Neuronal stem cell (in vitro differentiated cells): Measurements from ENCODE around the gene CR1L. TPM values are rescaled to one million over a fixed set of nuclear protein-coding genes. Genes with fewer than 3 reads are reported as not detected.
A peak's percentile ranks its signal among the peaks of the same experiment; 100 is the strongest.

Source experiments
- DNase-seq: peaks from one replicate; pipeline ENCODE4 v3.0.0-alpha.2; 2013; ENCODE audit warnings: low spot score
- H2AFZ ChIP-seq: one replicate; pipeline ENCODE4 v1.6.1; 2013; ENCODE audit warnings: mild to moderate bottlenecking, low read length, inconsistent platforms
- H2AK5ac ChIP-seq: 2 replicates; pipeline ENCODE4 v1.6.1; 2013; ENCODE audit warnings: low read depth, mild to moderate bottlenecking, inconsistent platforms, low read length, moderate library complexity, mixed read lengths
- H2BK120ac ChIP-seq: 2 replicates; pipeline ENCODE4 v1.6.1; 2013; ENCODE audit warnings: low read depth, mild to moderate bottlenecking, inconsistent platforms, low read length, moderate library complexity, mixed read lengths
- H2BK12ac ChIP-seq: one replicate; pipeline ENCODE4 v1.6.1; 2013; ENCODE audit warnings: low read length, inconsistent platforms
- H2BK15ac ChIP-seq: 2 replicates; pipeline ENCODE4 v1.6.1; 2013; ENCODE audit warnings: mild to moderate bottlenecking, low read length, inconsistent platforms, mixed read lengths
- H2BK5ac ChIP-seq: one replicate; pipeline ENCODE4 v1.6.1; 2013; ENCODE audit warnings: inconsistent platforms, mild to moderate bottlenecking, low read length, moderate library complexity
- H3K14ac ChIP-seq: one replicate; pipeline ENCODE4 v1.6.1; 2013; ENCODE audit warnings: low read length, inconsistent platforms
- H3K18ac ChIP-seq: 2 replicates; pipeline ENCODE4 v1.6.1; 2013; ENCODE audit warnings: low read length, inconsistent platforms
- H3K23ac ChIP-seq: 2 replicates; pipeline ENCODE4 v1.6.1; 2013; ENCODE audit warnings: low read depth, mild to moderate bottlenecking, mixed read lengths, low read length, inconsistent platforms; ENCODE audit not compliant: poor library complexity
- H3K27ac ChIP-seq: replicated peaks from 3 replicates; pipeline ENCODE4 v1.5.1; 2013; ENCODE audit warnings: low read length, inconsistent platforms
- H3K27me3 ChIP-seq, 3 experiments: 2 replicates each; pipeline ENCODE4 v1.6.1; 2013; ENCODE audit warnings: low read length in 3 of 3, mild to moderate bottlenecking in 2 of 3, inconsistent platforms in 1 of 3, low read depth in 1 of 3, mixed read lengths in 1 of 3, moderate library complexity in 1 of 3; ENCODE audit not compliant: control insufficient read depth in 3 of 3, insufficient read depth in 3 of 3
- H3K36me3 ChIP-seq, 2 donors: replicated peaks in 1 of 2; 2 replicates each; pipeline ENCODE4 v1.6.1; 2013; ENCODE audit warnings: low read length in 2 of 2; ENCODE audit not compliant: control insufficient read depth in 2 of 2, insufficient read depth in 2 of 2
- H3K4ac ChIP-seq: 2 replicates; pipeline ENCODE4 v1.6.1; 2013; ENCODE audit warnings: inconsistent platforms, mild to moderate bottlenecking, low read length, moderate library complexity
- H3K4me1 ChIP-seq, 2 donors: 1 replicate in 1 of 2; 2 replicates in 1 of 2; pipeline ENCODE4 v1.6.1; 2013; ENCODE audit warnings: low read length in 2 of 2, low read depth in 1 of 2; ENCODE audit not compliant: control insufficient read depth in 2 of 2, insufficient read depth in 1 of 2
- H3K4me2 ChIP-seq: one replicate; pipeline ENCODE4 v1.6.1; 2013; ENCODE audit warnings: mild to moderate bottlenecking, low read length, inconsistent platforms; ENCODE audit not compliant: insufficient read depth, poor library complexity, severe bottlenecking
- H3K4me3 ChIP-seq, 2 donors: 2 replicates each; pipeline ENCODE4 v1.5.1; 2013; ENCODE audit warnings: low read length in 2 of 2, mild to moderate bottlenecking in 2 of 2, inconsistent platforms in 1 of 2, moderate library complexity in 1 of 2
- H3K79me1 ChIP-seq: one replicate; pipeline ENCODE4 v1.6.1; 2013; ENCODE audit warnings: low read depth, mild to moderate bottlenecking, inconsistent platforms, low read length, moderate library complexity
- H3K9ac ChIP-seq: one replicate; pipeline ENCODE4 v1.6.1; 2013; ENCODE audit warnings: mild to moderate bottlenecking, low read depth, low read length, inconsistent platforms; ENCODE audit not compliant: poor library complexity
- H3K9me3 ChIP-seq, 2 donors: replicated peaks in 1 of 2; 2 replicates each; pipeline versions ENCODE3 to v1.6.1; 2013; ENCODE audit warnings: low read length in 2 of 2, mild to moderate bottlenecking in 2 of 2, inconsistent platforms in 1 of 2, low read depth in 1 of 2, mixed read lengths in 1 of 2, moderate library complexity in 1 of 2; ENCODE audit not compliant: control insufficient read depth in 2 of 2, insufficient read depth in 1 of 2
- H4K8ac ChIP-seq: one replicate; pipeline ENCODE4 v1.6.1; 2013; ENCODE audit warnings: low read depth, mild to moderate bottlenecking, inconsistent platforms, low read length, moderate library complexity
- H4K91ac ChIP-seq: one replicate; pipeline ENCODE4 v1.6.1; 2013; ENCODE audit warnings: low read length, low read depth, mild to moderate bottlenecking, inconsistent platforms; ENCODE audit not compliant: poor library complexity
- WGBS, 2 donors: extraction: QIAGEN DNeasy Blood & Tissue Kit; methylation state at CpG; one replicate each; pipeline ENCODE4 v1.1.7; 2013; ENCODE audit warnings: missing lambda C conversion rate in 2 of 2, mixed read lengths in 1 of 2; ENCODE audit not compliant: insufficient read length in 2 of 2, insufficient replicate concordance in 1 of 2; ENCODE audit errors: extremely low coverage in 2 of 2; 5-methylcytosine and 5-hydroxymethylcytosine counted together
- polyA plus RNA-seq, 2 experiments: library from polyadenylated mRNA; stranded (reverse); fragments of 200-250 nt; gene quantifications; one replicate each; pipeline ENCODE4 v1.2.3, GENCODE V29; 2013

CR1L gene
- not detected for polyA plus RNA-seq (2013, experiment 1 of 2)
- polyA plus RNA-seq (2013, experiment 2 of 2): not detected

- Histone ChIP-seq H3K9ac (no peak within 1 kb of the TSS), H2BK120ac (no peak within 1 kb of the TSS), H3K14ac (peak within 1 kb of the TSS; percentile 56), H3K4ac (no peak within 1 kb of the TSS), H3K27ac (no peak within 1 kb of the TSS), H3K36me3 (no peaks in the 10 kb centered on the region), H2BK12ac (peak within 1 kb of the TSS; percentile 41), H2AK5ac (peak within 1 kb of the TSS; percentile 84), H3K18ac (peak within 1 kb of the TSS; percentile 48), H2BK5ac (peak within 1 kb of the TSS; percentile 66), H3K27me3 (no peaks in the 10 kb centered on the region), H4K8ac (no peak within 1 kb of the TSS), H3K79me1 (no peaks in the 10 kb centered on the region), H4K91ac (no peak within 1 kb of the TSS), H2BK15ac (no peak within 1 kb of the TSS), H2AFZ (no peak within 1 kb of the TSS), H3K23ac (peak within 1 kb of the TSS; percentile 73), H3K4me1 (peaks cover 0 to 2% of the 10 kb centered on the region in 2 donors), H3K4me2 (no peak within 1 kb of the TSS), H3K4me3 (peak within 1 kb of the TSS in 1 of 2 donors; percentile 65), H3K9me3 (no peaks in the 10 kb centered on the region)
- no CpG with 5 or more reads among the region's 65 CpGs for WGBS, 2 donors
- DNase-seq: no peak
Measured at GRCh38 chr1:207644852-207645634, at the start of gene CR1L. Gene CR1L, plus strand, starts transcription at chr1:207645133. Its CDS starts 101 bp downstream, at chr1:207645234.

- Histone ChIP-seq H2AK5ac (no peak overlapping the region), H3K27me3 (no peaks in the 10 kb centered on the region), H3K79me1 (no peaks in the 10 kb centered on the region), H3K4me2 (no peak overlapping the region), H2BK15ac (no peak overlapping the region), H2BK5ac (no peak overlapping the region), H2BK120ac (no peak overlapping the region), H3K4me1 (no peaks in the 10 kb centered on the region), H4K91ac (no peak overlapping the region), H3K9ac (no peak overlapping the region), H3K9me3 (no peaks in the 10 kb centered on the region), H3K18ac (no peak overlapping the region), H3K27ac (no peak overlapping the region), H3K36me3 (no peaks in the 10 kb centered on the region), H2BK12ac (no peak overlapping the region), H2AFZ (no peak overlapping the region), H3K14ac (no peak overlapping the region), H4K8ac (no peak overlapping the region), H3K23ac (no peak overlapping the region), H3K4ac (no peak overlapping the region), H3K4me3 (no peak overlapping the region)
- WGBS, 2 donors: no CpG with 5 or more reads among the region's 6 CpGs
- no peak for DNase-seq
Measured at GRCh38 chr1:207603777-207604176, 41.2 kb upstream of the CR1L start.

GRCh38 chr1:207605444-207606361, 39.2 kb upstream of the CR1L start:
- Histone ChIP-seq H2AFZ (no peak overlapping the region), H3K4me1 (no peaks in the 10 kb centered on the region), H3K27ac (no peak overlapping the region), H3K79me1 (no peaks in the 10 kb centered on the region), H2BK120ac (no peak overlapping the region), H3K14ac (no peak overlapping the region), H2AK5ac (no peak overlapping the region), H4K8ac (no peak overlapping the region), H2BK12ac (no peak overlapping the region), H3K23ac (no peak overlapping the region), H3K18ac (no peak overlapping the region), H3K27me3 (no peaks in the 10 kb centered on the region), H3K4me2 (no peak overlapping the region), H4K91ac (no peak overlapping the region), H3K36me3 (no peaks in the 10 kb centered on the region), H2BK5ac (no peak overlapping the region), H3K4me3 (no peak overlapping the region), H2BK15ac (no peak overlapping the region), H3K9ac (no peak overlapping the region), H3K9me3 (no peaks in the 10 kb centered on the region), H3K4ac (no peak overlapping the region)
- no peak for DNase-seq
- no CpG with 5 or more reads among the region's 7 CpGs for WGBS, 2 donors

- no peak overlapping the region for H2BK15ac ChIP-seq
- no peak overlapping the region for H3K4me3 ChIP-seq
- H3K23ac ChIP-seq: no peak overlapping the region
- H3K4me1 ChIP-seq: no peaks in the 10 kb centered on the region
- no peak overlapping the region for H3K18ac ChIP-seq
- H4K8ac ChIP-seq: no peak overlapping the region
- no peaks in the 10 kb centered on the region for H3K27me3 ChIP-seq
- H3K14ac ChIP-seq: no peak overlapping the region
- WGBS, 2 donors: no CpG with 5 or more reads among the region's 2 CpGs
- no peak overlapping the region for H2BK5ac ChIP-seq
- H2BK12ac ChIP-seq: no peak overlapping the region
- no peak overlapping the region for H4K91ac ChIP-seq
- H2AFZ ChIP-seq: no peak overlapping the region
- H3K27ac ChIP-seq: no peak overlapping the region
- DNase-seq: no peak
- no peak overlapping the region for H3K4ac ChIP-seq
- H3K36me3 ChIP-seq: no peaks in the 10 kb centered on the region
- no peak overlapping the region for H3K9ac ChIP-seq
- H3K79me1 ChIP-seq: no peaks in the 10 kb centered on the region
- no peak overlapping the region for H2BK120ac ChIP-seq
- no peak overlapping the region for H3K4me2 ChIP-seq
- no peak overlapping the region for H2AK5ac ChIP-seq
- H3K9me3 ChIP-seq: no peaks in the 10 kb centered on the region
Measured at GRCh38 chr1:207606362-207606755, 38.6 kb upstream of the CR1L start.
